GM12874 (cell line): ENCODE data around the gene F12.
A peak's percentile ranks its signal among the peaks of the same experiment; 100 is the strongest.

Experiments
- CTCF ChIP-seq: IDR thresholded peaks from 2 replicates; pipeline ENCODE4 v1.5.1; 2011; ENCODE audit warnings: low read depth, mild to moderate bottlenecking, control low read depth, low read length, moderate library complexity; ENCODE audit not compliant: insufficient read depth

F12 gene

GRCh38 chr5:177361418-177362291 lies 47.7 kb downstream of the F12 start:
- 0 out of 2 replicates have a peak, but pooled peaks have one; percentile 11 for TF ChIP-seq CTCF

GRCh38 chr5:177359860-177360259 lies 49.5 kb downstream of the F12 start:
- TF ChIP-seq CTCF: no peak

GRCh38 chr5:177359451-177359851 lies 49.9 kb downstream of the F12 start:
- TF ChIP-seq CTCF: no peak

GRCh38 chr5:177358370-177358819 lies 51.0 kb downstream of the F12 start:
- TF ChIP-seq CTCF: no peak

GRCh38 chr5:177357459-177358351 lies 51.7 kb downstream of the F12 start, which contains the start of gene RGS14:
Gene RGS14, plus strand, starts transcription at chr5:177357924. Its CDS starts 101 bp downstream, at chr5:177358025.
- no peak for TF ChIP-seq CTCF

GRCh38 chr5:177357146-177357458 lies 52.3 kb downstream of the F12 start:
- no peak for TF ChIP-seq CTCF

GRCh38 chr5:177356746-177357145 lies 52.6 kb downstream of the F12 start:
- no peak for TF ChIP-seq CTCF
